ENCODE measurements around the gene BUD31. TPM values are rescaled to one million over a fixed set of nuclear protein-coding genes. Genes with fewer than 3 reads are reported as not detected.

The BUD31 gene
- total RNA-seq, 2 experiments from 2014 or later, result 147 to 153 TPM

DNA sequence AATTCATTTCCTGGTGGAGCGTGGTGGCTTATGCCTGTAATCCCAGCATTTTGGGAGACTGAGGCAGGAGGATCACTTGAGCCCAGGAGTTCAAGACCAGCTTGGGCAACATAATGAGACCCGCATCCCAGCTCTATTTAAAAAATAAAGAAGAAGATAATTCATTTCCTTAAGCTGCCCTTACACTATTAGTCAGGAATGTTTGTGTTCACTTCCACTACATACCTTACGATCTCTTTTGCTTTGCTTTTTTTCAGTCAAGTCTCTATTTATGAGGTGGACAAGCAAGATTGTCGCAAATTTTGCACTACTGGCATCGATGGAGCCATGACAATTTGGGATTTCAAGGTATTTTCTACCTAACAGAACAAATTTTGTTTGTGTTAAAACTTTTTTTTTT, 45.5 kb upstream of the BUD31 start:
- no peak overlapping the region for H3K27ac ChIP-seq (ENCODE audit: low read depth in 1 of 2, low read length in 2 of 2)
- H3K9me3 Mint-ChIP-seq, result no peaks in the 10 kb centered on the region
- H3K9me3 ChIP-seq (ENCODE audit: control insufficient read depth in 1 of 2, insufficient read depth in 1 of 2, low read length in 2 of 2), result no peaks in the 10 kb centered on the region
- H3K36me3 ChIP-seq (ENCODE audit: insufficient read depth, low read length), result peaks cover 75% of the 10 kb centered on the region
- TF ChIP-seq, protein P1, sequence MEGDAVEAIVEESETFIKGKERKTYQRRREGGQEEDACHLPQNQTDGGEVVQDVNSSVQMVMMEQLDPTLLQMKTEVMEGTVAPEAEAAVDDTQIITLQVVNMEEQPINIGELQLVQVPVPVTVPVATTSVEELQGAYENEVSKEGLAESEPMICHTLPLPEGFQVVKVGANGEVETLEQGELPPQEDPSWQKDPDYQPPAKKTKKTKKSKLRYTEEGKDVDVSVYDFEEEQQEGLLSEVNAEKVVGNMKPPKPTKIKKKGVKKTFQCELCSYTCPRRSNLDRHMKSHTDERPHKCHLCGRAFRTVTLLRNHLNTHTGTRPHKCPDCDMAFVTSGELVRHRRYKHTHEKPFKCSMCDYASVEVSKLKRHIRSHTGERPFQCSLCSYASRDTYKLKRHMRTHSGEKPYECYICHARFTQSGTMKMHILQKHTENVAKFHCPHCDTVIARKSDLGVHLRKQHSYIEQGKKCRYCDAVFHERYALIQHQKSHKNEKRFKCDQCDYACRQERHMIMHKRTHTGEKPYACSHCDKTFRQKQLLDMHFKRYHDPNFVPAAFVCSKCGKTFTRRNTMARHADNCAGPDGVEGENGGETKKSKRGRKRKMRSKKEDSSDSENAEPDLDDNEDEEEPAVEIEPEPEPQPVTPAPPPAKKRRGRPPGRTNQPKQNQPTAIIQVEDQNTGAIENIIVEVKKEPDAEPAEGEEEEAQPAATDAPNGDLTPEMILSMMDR (IDR thresholded peaks at IDR 0.05), result no peak
- H3K36me3 Mint-ChIP-seq (ENCODE audit: low read depth), result peaks cover 73% of the 10 kb centered on the region
- CTCF ChIA-PET, result interaction anchor here (0.7 to 0.8 kb wide), 2 partner anchors 24 to 517 kb away, joined by 3 to 4 read pairs; no protein-coding TSS in a partner anchor
- POLR2A ChIA-PET, result no interaction called here
- H3K4me3 ChIP-seq (ENCODE audit: low read length), result no peak overlapping the region
- H3K4me1 Mint-ChIP-seq (ENCODE audit: low read depth), result no peaks in the 10 kb centered on the region
- ATAC-seq (ENCODE audit: poor library complexity), result no peak
- no peak overlapping the region for H3K27ac Mint-ChIP-seq
- no peak overlapping the region for H3K4me3 Mint-ChIP-seq
- DNase-seq, result no peak
- no peaks in the 10 kb centered on the region for H3K27me3 ChIP-seq (ENCODE audit: control insufficient read depth in 1 of 2, insufficient read depth in 2 of 2, low read length in 2 of 2)
- peaks cover 7% of the 10 kb centered on the region for H3K4me1 ChIP-seq (ENCODE audit: insufficient read depth, low read length)
- no peaks in the 10 kb centered on the region for H3K27me3 Mint-ChIP-seq
- intact Hi-C loops (cut with DNase I, micrococcal nuclease), result loop anchor here in 1 of 2 experiments (10.0 kb wide), 1 partner anchor 472 kb away; no protein-coding TSS in a partner anchor

DNA sequence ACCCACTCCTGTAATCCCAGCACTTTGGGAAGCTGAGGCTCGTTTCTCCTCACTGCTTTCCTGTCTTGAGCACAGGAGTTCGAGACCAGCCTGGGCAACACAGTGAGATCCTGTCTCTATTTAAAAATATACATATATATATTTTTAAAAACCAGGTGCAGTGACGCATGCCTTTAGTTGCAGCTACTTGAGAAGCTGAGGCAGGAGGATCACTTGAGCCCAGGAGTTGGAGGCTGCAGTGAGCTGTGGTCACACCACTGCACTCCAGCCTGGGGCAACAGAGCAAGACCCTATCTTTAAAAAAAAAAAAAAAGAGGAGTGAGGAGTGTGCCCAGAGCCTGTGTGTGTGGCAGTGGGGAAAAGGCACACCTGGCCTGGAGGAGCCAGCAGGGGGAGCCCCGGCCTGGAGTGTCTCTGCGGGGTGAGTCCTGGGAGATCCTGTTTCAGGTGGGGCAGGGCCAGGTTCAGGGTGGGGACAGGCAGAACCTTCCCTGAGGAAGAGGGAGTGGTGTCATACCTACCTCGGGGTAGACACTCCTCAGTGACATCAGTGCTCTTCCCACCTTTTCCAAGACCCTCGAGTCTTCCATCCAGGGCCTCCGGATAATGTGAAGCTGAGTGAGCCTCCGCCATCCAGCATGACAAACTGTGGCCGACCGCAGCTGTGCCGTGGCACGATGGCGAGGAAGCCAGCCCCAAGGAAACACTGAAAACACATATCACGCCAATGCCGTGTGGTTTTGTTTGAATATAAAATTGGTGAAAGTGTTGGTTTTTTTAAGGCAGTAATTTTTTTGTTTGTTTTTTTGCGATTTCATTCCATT, 43.2 kb upstream of the BUD31 start:
- ChIA-PET CTCF (interaction anchor here (0.6 to 2.0 kb wide), 13 partner anchors 10 to 117 kb away, joined by 3 to 13 read pairs (median 4); partner anchors contain the start of genes BUD31 and PDAP1), POLR2A (interaction anchor here (0.6 to 2.2 kb wide), 5 partner anchors 10 to 193 kb away, joined by 4 to 9 read pairs (median 5); partner anchors contain the start of genes ARPC1B, PDAP1 and ZNF655)
- intact Hi-C loops (cut with DNase I, micrococcal nuclease), result loop anchor here (1.0 to 10.0 kb wide), 5 partner anchors 22 to 469 kb away; partner anchors contain the start of genes BUD31 (in 1 of the 2) and PDAP1 (in 1 of the 2)

DNA sequence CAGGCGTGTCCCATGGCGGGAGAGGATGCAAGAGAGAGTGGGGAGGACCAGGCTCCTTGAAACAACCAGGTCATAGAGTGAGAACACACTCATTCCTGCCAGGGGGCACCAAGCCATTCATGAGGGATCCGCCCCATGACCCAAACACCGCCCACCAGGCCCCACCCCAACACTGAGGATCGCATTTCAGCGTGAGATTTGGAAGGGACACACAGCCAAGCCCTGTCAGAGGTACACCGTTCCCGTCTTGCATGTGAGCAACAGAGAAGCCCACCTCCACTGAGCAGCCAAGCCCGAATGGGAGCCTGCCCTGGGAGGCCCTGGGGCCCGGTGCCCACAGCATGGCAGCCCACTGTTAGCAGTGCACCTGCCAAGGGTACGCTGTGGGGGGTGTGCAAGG, 42.1 kb upstream of the BUD31 start:
- TF ChIP-seq, protein P1 (IDR thresholded peaks at IDR 0.05), result no peak
- Mint-ChIP-seq H3K4me1 (ENCODE audit: low read depth) (no peaks in the 10 kb centered on the region), H3K36me3 (ENCODE audit: low read depth) (peaks cover 49% of the 10 kb centered on the region), H3K4me3 (no peak overlapping the region), H3K9me3 (no peaks in the 10 kb centered on the region), H3K27ac (no peak overlapping the region), H3K27me3 (no peaks in the 10 kb centered on the region)
- Histone ChIP-seq H3K27me3 (ENCODE audit: control insufficient read depth in 1 of 2, insufficient read depth in 2 of 2, low read length in 2 of 2) (no peaks in the 10 kb centered on the region), H3K4me3 (ENCODE audit: low read length) (no peak overlapping the region), H3K27ac (ENCODE audit: low read depth in 1 of 2, low read length in 2 of 2) (no peak overlapping the region), H3K9me3 (ENCODE audit: control insufficient read depth in 1 of 2, insufficient read depth in 1 of 2, low read length in 2 of 2) (no peaks in the 10 kb centered on the region), H3K4me1 (ENCODE audit: insufficient read depth, low read length) (peaks cover 7% of the 10 kb centered on the region), H3K36me3 (ENCODE audit: insufficient read depth, low read length) (peaks cover 62% of the 10 kb centered on the region)
- ChIA-PET CTCF (interaction anchor here (0.9 kb wide), 1 partner anchor 12 kb away, joined by 3 read pairs; no protein-coding TSS in a partner anchor), POLR2A (interaction anchor here (0.7 to 1.4 kb wide), 2 partner anchors 14 to 191 kb away, joined by 3 to 4 read pairs; partner anchors contain the start of gene ZNF655)
- intact Hi-C loops (cut with DNase I, micrococcal nuclease), result loop anchor here in 1 of 2 experiments (5.0 to 10.0 kb wide), 2 partner anchors 216 to 468 kb away; no protein-coding TSS in a partner anchor
- DNase-seq (no peak), ATAC-seq (ENCODE audit: poor library complexity) (no peak)

More for the DNA sequence above, 43.2 kb upstream of the BUD31 start:
- peaks cover 7% of the 10 kb centered on the region for H3K4me1 ChIP-seq (ENCODE audit: insufficient read depth, low read length)
- DNase-seq, result peak; percentile 56 to 82 (median 69)
- no peak overlapping the region for H3K27ac Mint-ChIP-seq
- no peaks in the 10 kb centered on the region for H3K27me3 ChIP-seq (ENCODE audit: control insufficient read depth in 1 of 2, insufficient read depth in 2 of 2, low read length in 2 of 2)
- peaks cover 60% of the 10 kb centered on the region for H3K36me3 Mint-ChIP-seq (ENCODE audit: low read depth)
- TF ChIP-seq, protein P1 (IDR thresholded peaks at IDR 0.05), result peak; percentile 73
- no peak overlapping the region for H3K27ac ChIP-seq (ENCODE audit: low read depth in 1 of 2, low read length in 2 of 2)
- H3K4me3 Mint-ChIP-seq, result no peak overlapping the region
- H3K4me3 ChIP-seq (ENCODE audit: low read length), result no peak overlapping the region
- no peaks in the 10 kb centered on the region for H3K27me3 Mint-ChIP-seq
- ATAC-seq (ENCODE audit: poor library complexity), result peak; percentile 97
- no peaks in the 10 kb centered on the region for H3K4me1 Mint-ChIP-seq (ENCODE audit: low read depth)
- peaks cover 71% of the 10 kb centered on the region for H3K36me3 ChIP-seq (ENCODE audit: insufficient read depth, low read length)
- no peaks in the 10 kb centered on the region for H3K9me3 ChIP-seq (ENCODE audit: control insufficient read depth in 1 of 2, insufficient read depth in 1 of 2, low read length in 2 of 2)
- H3K9me3 Mint-ChIP-seq, result no peaks in the 10 kb centered on the region

All from CD4-positive, alpha-beta T cell (primary cell).